GM12865 (cell line): Measurements from ENCODE around the gene CLNK.

Experiments used
- DNase-seq: peaks from one replicate; pipeline ENCODE4 v3.0.0; 2010; ENCODE audit warnings: low read depth
- H3K4me3 ChIP-seq: 2 replicates; pipeline ENCODE4 v1.5.1; 2011; ENCODE audit warnings: mild to moderate bottlenecking, low read depth, low read length, control low read depth
- CTCF ChIP-seq: IDR thresholded peaks from 2 replicates; pipeline ENCODE4 v1.5.1; 2011; ENCODE audit warnings: low read length, control low read depth, low read depth, inconsistent platforms; ENCODE audit not compliant: insufficient read depth; ENCODE audit errors: missing control alignments

Gene CLNK

GRCh38 chr4:10721616-10722015, 37.0 kb upstream of the CLNK start:
- no peak for TF ChIP-seq CTCF
- no peak overlapping the region for H3K4me3 ChIP-seq
- DNase-seq = no peak

GRCh38 chr4:10716163-10716562, 31.6 kb upstream of the CLNK start:
- no peak for TF ChIP-seq CTCF
- no peak overlapping the region for H3K4me3 ChIP-seq
- no peak for DNase-seq

- DNase-seq = no peak
- no peak for TF ChIP-seq CTCF
- H3K4me3 ChIP-seq = no peak overlapping the region
Measured at GRCh38 chr4:10715696-10716095, 31.1 kb upstream of the CLNK start.

GRCh38 chr4:10715135-10715534, 30.6 kb upstream of the CLNK start:
- H3K4me3 ChIP-seq = no peak overlapping the region
- DNase-seq = no peak
- TF ChIP-seq CTCF = no peak

GRCh38 chr4:10713591-10713990, 29.0 kb upstream of the CLNK start:
- DNase-seq = no peak
- H3K4me3 ChIP-seq = no peak overlapping the region
- no peak for TF ChIP-seq CTCF

- DNase-seq = no peak
- no peak overlapping the region for H3K4me3 ChIP-seq
- no peak for TF ChIP-seq CTCF
Measured at GRCh38 chr4:10706236-10706635, 21.7 kb upstream of the CLNK start.

GRCh38 chr4:10704430-10704810, 19.9 kb upstream of the CLNK start:
- no peak overlapping the region for H3K4me3 ChIP-seq
- no peak for DNase-seq
- no peak for TF ChIP-seq CTCF
